SK-N-SH treated with all-trans-retinoic acid at 6 μM for 48 hours (cell line): Measurements from ENCODE around the gene BCHE.

Source experiments
- ATAC-seq: fragments of 200-7000 bp; cut with Tn5 transposase; 3 replicates; pipeline ENCODE4 v1.9.1; 2020; ENCODE audit warnings: mild to moderate bottlenecking, moderate library complexity
- ARNTL ChIP-seq: fragments of 450-650 bp; formaldehyde crosslinking; IDR thresholded peaks from 2 replicates; pipeline ENCODE4 v1.5.0; 2020; ENCODE audit warnings: low read depth, mild to moderate bottlenecking, moderate library complexity, borderline replicate concordance
- BACH2 ChIP-seq: fragments of 250-450 bp; sonication (Bioruptor Pico); IDR thresholded peaks from 2 replicates; pipeline ENCODE4 v1.9.0; 2021; ENCODE audit warnings: mild to moderate bottlenecking, borderline replicate concordance
- CREB5 ChIP-seq: fragments of 250-450 bp; sonication (Bioruptor Pico); IDR thresholded peaks from 2 replicates; pipeline ENCODE4 v1.5.1; 2020; ENCODE audit warnings: low read depth, mild to moderate bottlenecking, moderate library complexity
- CSRNP3 ChIP-seq: fragments of 250-450 bp; sonication (Bioruptor Pico); IDR thresholded peaks from 2 replicates; pipeline ENCODE4 v1.5.1; 2021; ENCODE audit warnings: mild to moderate bottlenecking, moderate library complexity
- ESRRG ChIP-seq: fragments of 250-450 bp; sonication (Bioruptor Pico); IDR thresholded peaks from 2 replicates; pipeline ENCODE4 v1.6.1; 2021; ENCODE audit warnings: mild to moderate bottlenecking
- GLIS3 ChIP-seq: fragments of 250-450 bp; sonication (Bioruptor Pico); IDR thresholded peaks from 2 replicates; pipeline ENCODE4 v1.5.0; 2020; ENCODE audit warnings: mild to moderate bottlenecking, moderate library complexity
- OSR1 ChIP-seq: fragments of 250-450 bp; sonication (Bioruptor Pico); IDR thresholded peaks from 2 replicates; pipeline ENCODE4 v1.8.0; 2022; ENCODE audit warnings: moderate library complexity, mild to moderate bottlenecking, inconsistent platforms
- POU6F1 ChIP-seq: fragments of 250-450 bp; sonication (Bioruptor Pico); IDR thresholded peaks from 2 replicates; pipeline ENCODE4 v1.8.0; 2021; ENCODE audit warnings: low read depth, mild to moderate bottlenecking, moderate library complexity, borderline replicate concordance
- PPARA ChIP-seq: fragments of 250-450 bp; sonication (Bioruptor Pico); IDR thresholded peaks from 2 replicates; pipeline ENCODE4 v1.5.0; 2020; ENCODE audit warnings: mild to moderate bottlenecking, borderline replicate concordance
- TOX ChIP-seq: fragments of 250-450 bp; sonication (Bioruptor Pico); IDR thresholded peaks from 2 replicates; pipeline ENCODE4 v1.8.0; 2021; ENCODE audit warnings: mild to moderate bottlenecking, moderate library complexity, borderline replicate concordance
- TSHZ2 ChIP-seq: fragments of 250-450 bp; sonication (Bioruptor Pico); IDR thresholded peaks from 2 replicates; pipeline ENCODE4 v1.5.0; 2020; ENCODE audit warnings: mild to moderate bottlenecking, moderate library complexity
- ZC3H10 ChIP-seq: fragments of 250-450 bp; sonication (Bioruptor Pico); IDR thresholded peaks from 2 replicates; pipeline ENCODE4 v1.5.1; 2021; ENCODE audit warnings: mild to moderate bottlenecking, moderate library complexity
- ZFP3 ChIP-seq: fragments of 250-450 bp; sonication (Bioruptor Pico); IDR thresholded peaks from 2 replicates; pipeline ENCODE4 v1.5.0; 2020; ENCODE audit warnings: mild to moderate bottlenecking, moderate library complexity
- ZFP30 ChIP-seq: fragments of 450-650 bp; formaldehyde crosslinking; IDR thresholded peaks from 2 replicates; pipeline ENCODE4 v1.5.0; 2022; ENCODE audit warnings: mild to moderate bottlenecking, moderate library complexity
- ZNF565 ChIP-seq: fragments of 450-650 bp; formaldehyde crosslinking; conservative IDR thresholded peaks from 2 replicates; pipeline ENCODE4 v1.5.0; 2020; ENCODE audit warnings: low read depth, mild to moderate bottlenecking, moderate library complexity
- ZNF8 ChIP-seq: fragments of 450-650 bp; formaldehyde crosslinking; IDR thresholded peaks from 2 replicates; pipeline ENCODE4 v1.5.0; 2020; ENCODE audit warnings: mild to moderate bottlenecking, moderate library complexity

BCHE gene

GRCh38 chr3:165728924-165729323 is 108.3 kb downstream of the BCHE start:
- no peak for ATAC-seq

GRCh38 chr3:165725296-165725695 is 111.9 kb downstream of the BCHE start:
- TF ChIP-seq ARNTL (CRISPR knock-in tag), result no peak
- TF ChIP-seq ZFP3, result no peak
- no peak for TF ChIP-seq ZC3H10 (CRISPR knock-in tag)
- TF ChIP-seq TOX, result no peak
- TF ChIP-seq ESRRG, result no peak
- no peak for TF ChIP-seq CREB5 (CRISPR knock-in tag)
- no peak for TF ChIP-seq POU6F1 (CRISPR knock-in tag)
- no peak for TF ChIP-seq OSR1 (CRISPR knock-in tag)
- TF ChIP-seq PPARA (CRISPR knock-in tag), result no peak
- no peak for TF ChIP-seq ZNF8 (CRISPR knock-in tag)
- no peak for TF ChIP-seq CSRNP3 (CRISPR knock-in tag)
- no peak for TF ChIP-seq ZNF565 (CRISPR knock-in tag)
- TF ChIP-seq TSHZ2 (CRISPR knock-in tag), result no peak
- TF ChIP-seq BACH2 (CRISPR knock-in tag), result no peak
- TF ChIP-seq GLIS3 (CRISPR knock-in tag), result no peak
- ATAC-seq, result no peak

More at GRCh38 chr3:165728924-165729323, 108.3 kb downstream of the BCHE start:
- TF ChIP-seq BACH2 (CRISPR knock-in tag), result no peak
- no peak for TF ChIP-seq POU6F1 (CRISPR knock-in tag)
- TF ChIP-seq ZFP30 (CRISPR knock-in tag), result no peak
- TF ChIP-seq TOX, result no peak
- no peak for TF ChIP-seq ZC3H10 (CRISPR knock-in tag)
